ENCODE data around the gene ZDHHC17.

GRCh38 chr12:76777765-76778216 is 13.9 kb downstream of the ZDHHC17 start:
- no peak for TF ChIP-seq CTCF (IDR thresholded peaks at IDR 0.05; ENCODE audit: low read length)
- TF ChIP-seq EZH2 (IDR thresholded peaks at IDR 0.05; ENCODE audit: borderline replicate concordance, low read length) = no peak
